ENCODE data around the gene DENND6B. TPM values are rescaled to one million over a fixed set of nuclear protein-coding genes. Genes with fewer than 3 reads are reported as not detected.

Gene DENND6B
- total and polyA plus RNA-seq, 2 experiments from 2014 or later, result 0.71 to 1.3 TPM

GRCh38 chr22:50280022-50280707 lies 46.6 kb downstream of the DENND6B start:
- Mint-ChIP-seq H3K36me3 (ENCODE audit: low read depth) (peaks cover 64% of the 10 kb centered on the region), H3K4me1 (no peaks in the 10 kb centered on the region), H3K27ac (no peak overlapping the region), H3K9me3 (peaks cover 18% of the 10 kb centered on the region), H3K27me3 (ENCODE audit: insufficient read depth, low read depth, poor library complexity) (peaks cover 9% of the 10 kb centered on the region), H3K4me3 (no peak overlapping the region)
- no peaks in the 10 kb centered on the region for H4K20me1 ChIP-seq (replicated peaks; ENCODE audit: insufficient read depth)
- no peaks in the 10 kb centered on the region for H3K79me2 ChIP-seq (replicated peaks; ENCODE audit: insufficient read depth)
- H3K4me1 ChIP-seq (ENCODE audit: insufficient read depth), result no peaks in the 10 kb centered on the region
- no peak for ATAC-seq
- TF ChIP-seq NANOG (IDR thresholded peaks at IDR 0.05; ENCODE audit: borderline replicate concordance), result no peak
- no peak overlapping the region for H3K4me3 ChIP-seq
- 0 out of 2 replicates have a peak, but pooled peaks cover 8% of the 10 kb centered on the region for H3K36me3 ChIP-seq (ENCODE audit: insufficient read depth)
- DNase-seq (ENCODE audit: low spot score), result no peak
- H3K4me2 ChIP-seq, result no peak overlapping the region
- H3K9me2 ChIP-seq (ENCODE audit: insufficient read depth), result no peaks in the 10 kb centered on the region
- H2AFZ ChIP-seq, result no peak overlapping the region
- no peaks in the 10 kb centered on the region for H3K27me3 ChIP-seq (ENCODE audit: insufficient read depth)
- H3K27ac ChIP-seq (ENCODE audit: low read depth), result no peak overlapping the region
- no peaks in the 10 kb centered on the region for H3F3A ChIP-seq (replicated peaks; ENCODE audit: low read depth)

- Mint-ChIP-seq H3K4me3 (no peak overlapping the region), H3K27ac (no peak overlapping the region), H3K36me3 (ENCODE audit: low read depth) (peaks cover 68% of the 10 kb centered on the region), H3K9me3 (peaks cover 18% of the 10 kb centered on the region), H3K27me3 (ENCODE audit: insufficient read depth, low read depth, poor library complexity) (peaks cover 8% of the 10 kb centered on the region), H3K4me1 (no peaks in the 10 kb centered on the region)
- Histone ChIP-seq H4K20me1 (replicated peaks; ENCODE audit: insufficient read depth) (no peaks in the 10 kb centered on the region), H3K4me1 (ENCODE audit: insufficient read depth) (no peaks in the 10 kb centered on the region), H2AFZ (no peak overlapping the region), H3K27me3 (ENCODE audit: insufficient read depth) (no peaks in the 10 kb centered on the region), H3K27ac (ENCODE audit: low read depth) (no peak overlapping the region), H3K4me2 (no peak overlapping the region), H3K36me3 (ENCODE audit: insufficient read depth) (0 out of 2 replicates have a peak, but pooled peaks cover 8% of the 10 kb centered on the region), H3K4me3 (no peak overlapping the region), H3K9me2 (ENCODE audit: insufficient read depth) (no peaks in the 10 kb centered on the region), H3K79me2 (replicated peaks; ENCODE audit: insufficient read depth) (no peaks in the 10 kb centered on the region), H3F3A (replicated peaks; ENCODE audit: low read depth) (no peaks in the 10 kb centered on the region)
- no peak for DNase-seq (ENCODE audit: low spot score)
- TF ChIP-seq EZH2 (IDR thresholded peaks at IDR 0.05; ENCODE audit: low read depth, unreplicated experiment), result no peak
- no peak for TF ChIP-seq JUNB (IDR thresholded peaks at IDR 0.05; ENCODE audit: unreplicated experiment)
- TF ChIP-seq NANOG (IDR thresholded peaks at IDR 0.05; ENCODE audit: borderline replicate concordance), result no peak
- no peak for TF ChIP-seq ZNF114 (CRISPR knock-in tag; IDR thresholded peaks at IDR 0.05)
- TF ChIP-seq, protein P1, sequence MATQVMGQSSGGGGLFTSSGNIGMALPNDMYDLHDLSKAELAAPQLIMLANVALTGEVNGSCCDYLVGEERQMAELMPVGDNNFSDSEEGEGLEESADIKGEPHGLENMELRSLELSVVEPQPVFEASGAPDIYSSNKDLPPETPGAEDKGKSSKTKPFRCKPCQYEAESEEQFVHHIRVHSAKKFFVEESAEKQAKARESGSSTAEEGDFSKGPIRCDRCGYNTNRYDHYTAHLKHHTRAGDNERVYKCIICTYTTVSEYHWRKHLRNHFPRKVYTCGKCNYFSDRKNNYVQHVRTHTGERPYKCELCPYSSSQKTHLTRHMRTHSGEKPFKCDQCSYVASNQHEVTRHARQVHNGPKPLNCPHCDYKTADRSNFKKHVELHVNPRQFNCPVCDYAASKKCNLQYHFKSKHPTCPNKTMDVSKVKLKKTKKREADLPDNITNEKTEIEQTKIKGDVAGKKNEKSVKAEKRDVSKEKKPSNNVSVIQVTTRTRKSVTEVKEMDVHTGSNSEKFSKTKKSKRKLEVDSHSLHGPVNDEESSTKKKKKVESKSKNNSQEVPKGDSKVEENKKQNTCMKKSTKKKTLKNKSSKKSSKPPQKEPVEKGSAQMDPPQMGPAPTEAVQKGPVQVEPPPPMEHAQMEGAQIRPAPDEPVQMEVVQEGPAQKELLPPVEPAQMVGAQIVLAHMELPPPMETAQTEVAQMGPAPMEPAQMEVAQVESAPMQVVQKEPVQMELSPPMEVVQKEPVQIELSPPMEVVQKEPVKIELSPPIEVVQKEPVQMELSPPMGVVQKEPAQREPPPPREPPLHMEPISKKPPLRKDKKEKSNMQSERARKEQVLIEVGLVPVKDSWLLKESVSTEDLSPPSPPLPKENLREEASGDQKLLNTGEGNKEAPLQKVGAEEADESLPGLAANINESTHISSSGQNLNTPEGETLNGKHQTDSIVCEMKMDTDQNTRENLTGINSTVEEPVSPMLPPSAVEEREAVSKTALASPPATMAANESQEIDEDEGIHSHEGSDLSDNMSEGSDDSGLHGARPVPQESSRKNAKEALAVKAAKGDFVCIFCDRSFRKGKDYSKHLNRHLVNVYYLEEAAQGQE (IDR thresholded peaks at IDR 0.05; ENCODE audit: unreplicated experiment), result no peak
- no peak for ATAC-seq
These were observed 47.7 kb downstream of the DENND6B start for GRCh38 chr22:50278956-50279619.

Measured in GM23338 (cell line).